ENCODE data around the gene PDE11A. TPM values are rescaled to one million over a fixed set of nuclear protein-coding genes. Genes with fewer than 3 reads are reported as not detected.

Gene PDE11A
- total and polyA plus RNA-seq, 2 of the 13 experiments (the other 11 are each of a cell fraction or from before 2014, with no cell fraction given), result 1.2 to 1.7 TPM

- no peak for FAIRE-seq
- in situ Hi-C loops (cut with HindIII; ENCODE audit: extremely low pct_ligation_motif_present, low pct_unique_long_range_greater_than_20kb), result no loop called here
- POLR2A ChIA-PET, result no interaction called here
- peak overlapping the region; percentile 97 for H2AFZ ChIP-seq (ENCODE audit: low read length)
- DNase-seq (ENCODE audit: low spot score), result peak; percentile 86
- H3K79me2 ChIP-seq (ENCODE audit: insufficient read depth, low read length), result no peaks in the 10 kb centered on the region
- H4K20me1 ChIP-seq (ENCODE audit: insufficient read depth, low read length), result no peaks in the 10 kb centered on the region
- H3K27me3 ChIP-seq (ENCODE audit: control insufficient read depth in 1 of 2, insufficient read depth in 2 of 2, low read length in 2 of 2), result no peaks in the 10 kb centered on the region; a peak in 1 of 5 replicates
- peak; percentile 97 for ATAC-seq
- intact Hi-C loops (cut with micrococcal nuclease; ENCODE audit: unreplicated experiment), result no loop called here
- TSS peak; percentile 56 for BruUV-seq (replicated peaks)
- CTCF ChIA-PET (ENCODE audit: low intra/inter-chr PET ratio, low total read pairs), result no interaction called here
- no peaks in the 10 kb centered on the region for H3K36me3 ChIP-seq (replicated peaks in 1 of 2; ENCODE audit: control insufficient read depth in 1 of 2, insufficient read depth in 2 of 2, low read length in 2 of 2)
- H3K9ac ChIP-seq (ENCODE audit: insufficient read depth, low read depth, low read length), result peak overlapping the region; percentile 95
- 6% methylated on average over 51 of the region's 76 CpGs for WGBS (ENCODE audit: low lambda C conversion rate)
- peaks cover 24% of the 10 kb centered on the region for H3K4me1 ChIP-seq (ENCODE audit: insufficient read depth, low read length)
- peak overlapping the region; percentile 84 for H3K4me2 ChIP-seq (ENCODE audit: low read depth, low read length)
- peak overlapping the region; percentile 78 to 84 (median 78) for H3K4me3 ChIP-seq (replicated peaks in 1 of 3; ENCODE audit: insufficient read depth in 1 of 3, low read depth in 2 of 3, low read length in 3 of 3)
- H3K9me3 ChIP-seq (ENCODE audit: low read length), result no peaks in the 10 kb centered on the region
- H3K27ac ChIP-seq (ENCODE audit: extremely low read length, insufficient read depth, low read length), result peak overlapping the region; percentile 92
- no peak for TF ChIP-seq ONECUT2 (CRISPR knock-in tag; IDR thresholded peaks at IDR 0.05)
- 0 out of 2 replicates have a peak, but pooled peaks have one; percentile 11 for TF ChIP-seq ZNF770 (CRISPR knock-in tag; IDR thresholded peaks at IDR 0.05)
- TF ChIP-seq FOXC1 (CRISPR knock-in tag; IDR thresholded peaks at IDR 0.05; ENCODE audit: borderline replicate concordance), result peak; percentile 76
- TF ChIP-seq FOXO4 (CRISPR knock-in tag; conservative IDR thresholded peaks at IDR 0.05), result peak; percentile 99
- no peak; the same call in 1 of the 2 replicates for TF ChIP-seq PAX8 (CRISPR knock-in tag; IDR thresholded peaks at IDR 0.05; ENCODE audit: borderline replicate concordance)
- 0 out of 2 replicates have a peak, but pooled peaks have one; percentile 57 for TF ChIP-seq NFAT5 (CRISPR knock-in tag; IDR thresholded peaks at IDR 0.05)
- peak; percentile 18; the same call in 1 of the 2 replicates for TF ChIP-seq SMAD3 (CRISPR knock-in tag; IDR thresholded peaks at IDR 0.05)
- TF ChIP-seq ZGPAT (CRISPR knock-in tag; IDR thresholded peaks at IDR 0.05), result peak; percentile 94
- peak; percentile 70; the same call in 1 of the 2 replicates for TF ChIP-seq SNAPC2 (CRISPR knock-in tag; IDR thresholded peaks at IDR 0.05)
- TF ChIP-seq HOXD1 (CRISPR knock-in tag; IDR thresholded peaks at IDR 0.05), result no peak
- TF ChIP-seq ZNF562 (CRISPR knock-in tag; IDR thresholded peaks at IDR 0.05; ENCODE audit: borderline replicate concordance), result no peak
These were observed 454.0 kb downstream of the PDE11A start for GRCh38 chr2:177618255-177619253.
